Fibroblast of skin of back (primary cell): Measurements from ENCODE around the gene CLDN22.

Experiments
- DNase-seq: peaks from one replicate; pipeline ENCODE4 v3.0.0-alpha.2; 2013

Gene CLDN22

DNA sequence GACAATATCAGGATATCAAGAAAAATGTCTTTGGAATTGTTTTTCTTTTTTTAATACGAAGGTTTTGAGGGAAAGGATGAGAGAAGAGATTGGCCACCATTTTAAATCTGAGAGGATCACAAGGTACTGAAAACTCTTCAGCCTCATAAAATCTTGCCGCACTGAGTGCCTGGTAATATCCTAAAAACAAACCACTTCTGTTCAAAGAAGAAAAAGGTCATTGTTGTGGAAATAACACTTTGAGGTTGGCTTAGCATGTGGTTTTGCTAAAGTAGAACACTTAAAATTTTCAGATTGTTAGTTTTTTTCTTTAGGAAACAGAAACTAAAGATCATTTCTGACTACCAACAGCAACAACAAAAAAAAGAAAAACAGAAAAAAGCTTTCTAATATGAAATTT lies 1.0 kb upstream of the CLDN22 start:
- no peak for DNase-seq

DNA sequence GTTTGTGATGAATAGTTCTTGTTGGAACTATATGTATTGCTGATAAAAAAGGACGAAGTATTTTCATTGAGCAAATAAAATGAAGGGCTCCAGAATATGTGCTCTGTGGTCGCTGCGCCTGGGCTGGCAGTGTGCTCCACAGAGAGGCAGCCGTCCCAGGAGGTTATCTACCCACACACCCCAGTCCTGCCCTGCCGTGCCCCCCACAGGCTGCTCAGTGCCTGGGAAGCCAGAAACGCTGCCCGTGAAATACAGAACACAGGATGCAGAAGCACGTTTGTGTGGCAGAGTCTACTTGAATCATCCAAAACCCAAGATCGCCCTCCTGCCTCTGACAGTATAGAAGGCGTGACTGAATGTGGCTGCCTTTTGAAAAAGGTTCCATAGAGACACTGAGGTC lies 1.4 kb downstream of the CLDN22 start:
- DNase-seq = no peak

GRCh38 chr4:183314806-183315205 lies 5.3 kb downstream of the CLDN22 start:
- DNase-seq = no peak

DNA sequence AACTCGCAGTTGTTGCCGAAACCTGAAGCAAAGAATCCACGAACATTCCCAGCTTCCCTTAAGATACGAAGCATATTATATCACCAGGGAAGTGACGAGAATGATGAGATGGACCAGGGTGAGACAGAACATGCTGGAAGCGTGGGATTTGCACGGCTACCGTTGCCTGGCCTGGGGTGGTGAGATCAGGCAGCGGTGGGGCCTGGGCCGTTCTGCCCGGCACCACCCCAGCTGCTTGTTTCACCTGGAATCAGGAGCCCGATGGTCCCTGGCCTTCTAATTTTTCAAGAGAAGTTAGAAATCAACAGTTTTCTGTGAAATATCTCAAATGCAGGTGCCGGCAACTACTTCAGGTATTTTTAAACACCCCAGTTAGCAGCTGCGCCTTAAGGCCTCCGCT lies 5.7 kb downstream of the CLDN22 start:
- no peak for DNase-seq

GRCh38 chr4:183312841-183313240 lies 7.2 kb downstream of the CLDN22 start:
- DNase-seq = no peak

DNA sequence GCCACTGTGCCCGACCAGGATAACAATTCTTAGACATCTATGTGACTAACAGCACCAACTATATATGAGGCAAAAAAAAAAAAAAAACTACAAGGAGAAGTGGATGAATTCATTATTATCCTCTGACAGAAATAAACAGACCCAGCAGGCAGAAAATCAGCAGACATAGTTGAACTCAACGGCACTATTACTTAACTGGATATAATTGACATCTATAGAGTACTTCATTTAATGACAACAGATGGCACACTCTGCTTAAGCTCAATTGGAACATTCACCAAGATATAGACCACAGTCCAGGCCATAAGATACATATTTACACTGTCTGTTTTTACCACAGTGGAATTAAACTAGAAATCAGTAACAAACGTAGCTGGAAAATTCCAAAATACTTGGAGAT lies 13.3 kb downstream of the CLDN22 start:
- DNase-seq = no peak

GRCh38 chr4:183304538-183304937 lies 15.5 kb downstream of the CLDN22 start:
- no peak for DNase-seq

DNA sequence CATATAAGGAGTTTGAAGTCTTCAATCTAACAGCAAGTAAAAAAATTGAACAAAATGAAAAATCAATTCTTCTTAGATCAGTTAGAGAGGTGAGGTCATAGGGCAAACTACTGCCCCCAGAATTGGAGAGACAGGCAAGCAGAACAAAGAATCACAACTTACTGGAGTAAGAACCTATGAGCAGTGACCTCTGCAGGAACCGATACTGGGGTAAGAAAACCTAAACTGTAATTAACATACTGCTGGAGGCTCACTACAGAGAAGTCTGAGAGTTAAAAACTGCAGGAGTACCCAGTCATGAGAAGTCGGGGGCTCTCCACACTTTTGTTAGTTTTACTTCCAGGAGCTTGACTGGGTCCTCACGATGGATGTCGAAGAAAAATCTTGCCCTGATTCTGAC lies 16.0 kb downstream of the CLDN22 start:
- no peak for DNase-seq

- no peak for DNase-seq
Measured at GRCh38 chr4:183303301-183303700, 16.8 kb downstream of the CLDN22 start.

DNA sequence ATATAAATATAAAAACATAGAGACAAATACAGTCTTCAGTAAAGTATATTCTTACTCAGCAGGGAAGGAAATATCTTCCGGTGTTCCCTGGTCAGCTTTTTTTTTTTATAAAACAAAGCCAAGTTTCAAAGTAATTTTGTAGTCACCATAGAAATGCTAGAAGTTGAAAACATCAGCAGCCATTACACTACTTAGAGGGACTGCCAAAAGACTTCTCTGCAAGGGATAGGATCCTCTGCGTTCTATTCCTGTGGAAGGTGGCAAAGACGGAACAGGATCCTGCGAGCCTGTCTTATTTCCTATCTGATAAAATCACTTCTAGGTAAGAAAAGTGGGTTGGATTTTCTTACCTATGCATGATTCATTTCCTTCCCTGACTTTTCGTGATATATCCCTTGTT lies 19.4 kb downstream of the CLDN22 start:
- DNase-seq = no peak

DNA sequence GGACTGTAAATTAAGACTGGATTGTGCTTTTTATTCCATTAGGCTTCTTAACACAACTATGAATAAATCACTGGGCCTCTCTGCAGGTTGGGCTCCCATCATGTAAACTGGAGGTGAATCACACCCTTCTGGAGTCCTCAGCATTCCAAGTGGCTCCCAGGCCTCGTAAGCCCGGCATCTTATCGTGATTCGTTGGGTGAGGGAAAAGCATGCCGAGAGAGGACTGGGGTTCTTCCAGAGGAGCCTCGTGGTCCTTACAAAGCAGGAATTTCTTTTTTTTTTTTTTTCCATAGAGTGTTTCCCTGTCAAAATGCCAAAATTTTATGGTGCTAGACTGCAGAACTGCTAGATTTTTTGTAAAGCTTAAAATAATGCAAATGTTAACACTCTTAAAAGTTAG lies 20.0 kb downstream of the CLDN22 start:
- DNase-seq = peak; percentile 8

- no peak for DNase-seq
Measured at GRCh38 chr4:183299464-183299863, 20.6 kb downstream of the CLDN22 start.

DNA sequence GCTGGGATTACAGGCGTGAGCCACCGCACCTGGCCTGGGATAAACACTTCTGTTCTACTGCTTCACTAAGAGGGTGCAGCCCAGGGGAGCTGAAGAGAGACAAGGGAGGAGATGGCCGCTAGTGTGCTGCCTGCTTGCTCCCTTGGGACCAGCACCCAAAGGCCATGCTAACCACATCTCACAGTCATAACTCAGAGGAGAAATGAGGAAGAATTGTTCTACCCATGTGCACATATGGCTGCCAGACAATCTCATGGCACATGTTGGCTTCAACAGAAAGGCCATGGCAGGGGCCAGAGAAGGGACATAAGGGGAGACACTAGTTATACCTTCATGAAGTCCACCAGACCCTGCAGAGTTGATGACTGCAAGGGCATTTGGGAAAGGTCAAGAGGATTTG lies 22.4 kb downstream of the CLDN22 start:
- DNase-seq = no peak

GRCh38 chr4:183295711-183296110 lies 24.4 kb downstream of the CLDN22 start:
- peak; percentile 6 for DNase-seq

DNA sequence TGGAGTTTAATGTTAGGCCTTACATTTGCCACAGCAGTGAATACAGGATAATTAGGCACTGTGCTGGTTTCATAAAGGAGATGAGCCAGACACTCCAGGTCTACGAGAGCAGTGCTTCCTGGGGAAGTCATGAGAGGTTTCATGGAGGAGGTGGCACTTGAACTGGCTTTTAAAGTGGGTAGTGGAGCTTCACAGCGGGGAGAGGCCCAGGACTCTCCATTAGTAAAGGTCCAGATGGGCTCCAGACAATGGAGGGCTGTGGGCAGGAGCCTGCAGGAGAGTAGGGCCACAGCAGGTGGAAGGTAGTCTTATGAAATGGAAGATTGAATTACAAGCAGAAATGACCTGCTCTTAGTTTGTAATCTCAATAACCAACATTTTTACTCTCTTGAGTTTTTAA lies 29.0 kb downstream of the CLDN22 start:
- DNase-seq = no peak

- no peak for DNase-seq
Measured at GRCh38 chr4:183289688-183290087, 30.4 kb downstream of the CLDN22 start.

GRCh38 chr4:183288955-183289354 lies 31.1 kb downstream of the CLDN22 start:
- no peak for DNase-seq

- no peak for DNase-seq
Measured at GRCh38 chr4:183287677-183288076, 32.4 kb downstream of the CLDN22 start.

DNA sequence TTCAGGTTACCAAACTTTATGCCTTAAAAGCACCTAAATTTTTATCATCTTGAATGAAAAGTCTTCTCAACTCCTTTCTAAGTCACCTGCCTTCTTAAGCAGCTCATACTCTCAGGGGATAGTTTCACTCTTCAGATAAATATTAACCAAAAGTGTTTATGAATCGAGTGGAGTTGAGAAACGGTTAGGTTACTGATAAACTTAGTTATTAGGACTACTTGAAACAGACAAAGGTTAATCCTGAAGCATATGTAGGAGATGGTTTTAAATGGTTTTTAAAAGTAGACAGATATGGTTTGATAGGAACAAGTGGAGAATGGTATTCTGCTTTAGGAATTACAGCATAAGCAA lies 32.8 kb downstream of the CLDN22 start:
- DNase-seq = no peak

DNA sequence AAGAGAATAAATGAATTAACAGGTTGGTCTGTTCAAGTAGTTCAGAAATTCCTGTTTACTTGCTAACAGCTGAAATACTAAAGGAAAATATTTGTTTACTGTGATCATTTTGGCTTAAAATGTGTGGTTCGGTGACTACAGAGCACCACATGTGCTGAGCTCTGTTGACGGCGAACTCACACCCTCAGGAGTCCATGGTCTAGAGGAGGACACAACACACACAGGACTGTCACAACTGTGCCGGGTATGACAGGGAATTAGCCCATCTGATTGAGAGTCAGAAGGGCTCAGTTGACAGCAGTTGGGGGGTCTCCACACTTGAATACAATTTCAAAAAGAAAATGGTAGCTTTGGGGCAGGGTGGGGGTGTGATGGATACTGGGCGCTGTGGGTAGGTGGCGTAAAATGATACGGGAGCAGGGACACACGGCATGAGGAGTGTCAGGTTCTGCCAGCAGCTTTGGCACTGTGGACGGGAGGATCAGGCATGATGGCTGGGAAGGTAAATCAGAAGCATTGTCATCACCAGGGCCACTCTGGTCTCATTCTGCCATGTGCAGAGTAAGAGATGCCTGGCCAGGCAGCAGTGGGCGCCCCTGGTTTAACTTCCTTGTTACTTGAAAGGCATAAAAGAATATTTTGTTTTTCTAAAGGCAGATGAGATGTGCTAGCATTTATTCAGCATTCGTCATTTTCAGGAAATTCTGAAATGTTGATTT lies 33.3 kb downstream of the CLDN22 start:
- no peak for DNase-seq

DNA sequence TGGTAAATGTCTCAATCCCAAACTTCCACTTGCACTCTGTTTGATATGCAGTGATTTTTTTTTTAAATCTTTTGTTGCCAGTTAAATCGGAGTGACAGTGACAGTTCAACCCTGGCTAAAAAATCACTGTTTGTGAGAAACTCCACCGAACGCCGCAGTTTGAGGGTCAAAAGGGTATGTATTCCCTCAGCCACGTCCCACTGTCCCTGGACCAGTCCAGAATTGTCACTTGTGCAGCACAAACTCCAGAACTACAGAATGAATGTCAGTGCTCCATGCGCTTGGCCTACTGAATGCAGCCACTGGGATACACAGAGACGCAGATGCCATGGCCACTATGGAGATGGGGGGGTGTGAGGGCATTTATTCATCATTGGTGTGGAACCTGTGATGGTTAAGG lies 34.2 kb downstream of the CLDN22 start:
- no peak for DNase-seq

- DNase-seq = peak; percentile 18
Measured at GRCh38 chr4:183284965-183285364, 35.1 kb downstream of the CLDN22 start.

- DNase-seq = no peak
Measured at GRCh38 chr4:183284258-183284785, 35.8 kb downstream of the CLDN22 start.

DNA sequence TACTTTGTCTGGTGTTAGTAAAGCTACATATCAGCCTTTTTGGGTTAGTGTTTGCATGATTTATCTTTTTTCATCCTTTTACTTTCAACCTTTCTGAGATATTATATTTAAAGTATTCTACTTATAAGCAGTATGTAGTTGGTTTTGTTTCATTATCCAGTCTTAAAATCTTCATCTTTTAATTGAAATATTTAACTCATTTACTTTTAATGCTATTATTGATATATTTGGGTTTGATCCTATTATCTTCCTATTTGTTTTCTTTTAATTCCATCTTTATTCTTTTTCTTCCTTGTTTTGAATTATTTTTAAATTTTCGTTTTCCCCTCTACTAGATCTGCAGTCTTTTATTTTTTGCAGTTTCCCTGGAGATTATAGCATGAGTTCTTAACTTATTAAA lies 44.0 kb downstream of the CLDN22 start:
- no peak for DNase-seq

DNA sequence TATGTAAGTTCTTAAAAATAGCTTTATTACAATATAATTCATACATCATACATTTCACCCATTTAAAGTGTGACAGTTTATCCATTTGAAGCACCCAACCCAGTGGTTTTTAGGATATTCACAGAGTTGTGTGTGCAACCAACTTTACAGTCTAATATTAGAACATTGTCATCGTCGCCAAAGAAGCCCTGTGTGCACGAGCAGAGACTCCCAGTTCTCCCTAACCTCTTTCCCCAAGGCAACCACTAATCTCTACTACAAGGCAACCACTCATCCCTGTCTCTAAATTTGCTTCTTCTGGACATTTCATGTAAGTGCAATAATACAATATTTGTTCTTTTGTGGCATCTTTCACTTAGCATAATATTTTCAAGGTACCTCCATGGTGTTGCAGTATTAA lies 47.7 kb downstream of the CLDN22 start:
- DNase-seq = no peak
